Brain microvascular endothelial cell (primary cell): ENCODE data around the gene MFAP4.

ENCODE experiments used
- DNase-seq: peaks from one replicate; pipeline ENCODE4 v3.0.0-alpha.2; 2020
- H3K27ac ChIP-seq: fragments of 250-450 bp; sonication (Bioruptor Pico); 2 replicates; pipeline ENCODE4 v1.5.1; 2020; ENCODE audit warnings: mild to moderate bottlenecking, moderate library complexity
- H3K27me3 ChIP-seq: fragments of 250-450 bp; sonication (Bioruptor Pico); replicated peaks from 2 replicates; pipeline ENCODE4 v1.5.1; 2020; ENCODE audit warnings: mild to moderate bottlenecking
- H3K36me3 ChIP-seq: fragments of 250-450 bp; sonication (Bioruptor Pico); replicated peaks from 2 replicates; pipeline ENCODE4 v1.5.1; 2020; ENCODE audit warnings: mild to moderate bottlenecking
- H3K4me3 ChIP-seq: 2 replicates; pipeline ENCODE4 v1.5.1; 2011; ENCODE audit warnings: low read depth, mild to moderate bottlenecking, control low read depth, low read length, moderate library complexity
- CTCF ChIP-seq: IDR thresholded peaks from 2 replicates; pipeline ENCODE4 v1.5.1; 2011; ENCODE audit warnings: low read depth, mild to moderate bottlenecking, moderate library complexity, low read length, control low read depth, inconsistent platforms; ENCODE audit errors: missing control alignments
- in situ Hi-C: cut with HindIII; loops from 2 replicates; pipeline ENCODE4 v1.10.0; 2017; ENCODE audit warnings: low sequenced_read_pairs, low pct_ligation_motif_present

MFAP4 gene

GRCh38 chr17:19415806-19416775 is 29.1 kb upstream of the MFAP4 start:
- Histone ChIP-seq H3K36me3 (no peaks in the 10 kb centered on the region), H3K27me3 (no peaks in the 10 kb centered on the region), H3K27ac (no peak overlapping the region), H3K4me3 (no peak overlapping the region)
- no peak for DNase-seq
- TF ChIP-seq CTCF: no peak
- in situ Hi-C loops: no loop called here

GRCh38 chr17:19415311-19415710 is 28.3 kb upstream of the MFAP4 start:
- DNase-seq: no peak
- in situ Hi-C loops: no loop called here
- Histone ChIP-seq H3K36me3 (no peaks in the 10 kb centered on the region), H3K4me3 (no peak overlapping the region), H3K27me3 (peaks cover 2% of the 10 kb centered on the region), H3K27ac (no peak overlapping the region)
- TF ChIP-seq CTCF: no peak

- in situ Hi-C loops: no loop called here
- DNase-seq: no peak
- Histone ChIP-seq H3K27me3 (peaks cover 2% of the 10 kb centered on the region), H3K27ac (no peak overlapping the region), H3K4me3 (no peak overlapping the region), H3K36me3 (no peaks in the 10 kb centered on the region)
- no peak for TF ChIP-seq CTCF
These were observed 27.6 kb upstream of the MFAP4 start for GRCh38 chr17:19414396-19415280.

- peaks cover 2% of the 10 kb centered on the region for H3K27me3 ChIP-seq
- TF ChIP-seq CTCF: no peak
- H3K4me3 ChIP-seq: no peak overlapping the region
- no peak for DNase-seq
- in situ Hi-C loops: no loop called here
- H3K36me3 ChIP-seq: no peaks in the 10 kb centered on the region
- no peak overlapping the region for H3K27ac ChIP-seq
These were observed 26.8 kb upstream of the MFAP4 start for GRCh38 chr17:19413761-19414160.

GRCh38 chr17:19412984-19413383 is 26.0 kb upstream of the MFAP4 start:
- no peak overlapping the region for H3K4me3 ChIP-seq
- H3K36me3 ChIP-seq: no peaks in the 10 kb centered on the region
- H3K27me3 ChIP-seq: peaks cover 2% of the 10 kb centered on the region
- DNase-seq: no peak
- in situ Hi-C loops: no loop called here
- no peak overlapping the region for H3K27ac ChIP-seq
- no peak for TF ChIP-seq CTCF
